HG03571 (cell line): ENCODE measurements around the gene CNKSR2.

Experiments
- ATAC-seq: cut with Tn5 transposase; IDR thresholded peaks from one replicate; pipeline ENCODE4 v1.9.1; 2021; ENCODE audit not compliant: unreplicated experiment

Gene CNKSR2

GRCh38 chrX:21590012-21590776 lies 216.0 kb downstream of the CNKSR2 start:
- ATAC-seq: no peak

- ATAC-seq: no peak
Measured at GRCh38 chrX:21606002-21606401, 231.8 kb downstream of the CNKSR2 start.

- ATAC-seq: no peak
Measured at GRCh38 chrX:21610168-21610567, 235.9 kb downstream of the CNKSR2 start.

GRCh38 chrX:21612154-21612553 lies 237.9 kb downstream of the CNKSR2 start:
- no peak for ATAC-seq

GRCh38 chrX:21616386-21616785 lies 242.2 kb downstream of the CNKSR2 start:
- no peak for ATAC-seq

- no peak for ATAC-seq
Measured at GRCh38 chrX:21620234-21620633, 246.0 kb downstream of the CNKSR2 start.

GRCh38 chrX:21623778-21624501 lies 249.7 kb downstream of the CNKSR2 start:
- no peak for ATAC-seq

GRCh38 chrX:21632027-21632426 lies 257.8 kb downstream of the CNKSR2 start:
- no peak for ATAC-seq

GRCh38 chrX:21638311-21638710 lies 264.1 kb downstream of the CNKSR2 start:
- ATAC-seq: no peak

GRCh38 chrX:21639775-21640174 lies 265.6 kb downstream of the CNKSR2 start:
- ATAC-seq: no peak

GRCh38 chrX:21645431-21645830 lies 271.2 kb downstream of the CNKSR2 start:
- ATAC-seq: no peak

GRCh38 chrX:21645886-21646285 lies 271.7 kb downstream of the CNKSR2 start:
- no peak for ATAC-seq

GRCh38 chrX:21655901-21656586 lies 281.8 kb downstream of the CNKSR2 start:
- no peak for ATAC-seq

- no peak for ATAC-seq
Measured at GRCh38 chrX:21656587-21657317, 282.5 kb downstream of the CNKSR2 start.

- no peak for ATAC-seq
Measured at GRCh38 chrX:21657318-21658151, 283.3 kb downstream of the CNKSR2 start.

GRCh38 chrX:21658152-21658737 lies 284.0 kb downstream of the CNKSR2 start, which contains the start of gene KLHL34:
Gene KLHL34 (minus strand): TSS chrX:21658330. CDS start chrX:21657788, 542 bp downstream.
- no peak for ATAC-seq

- ATAC-seq: no peak
Measured at GRCh38 chrX:21658746-21659145, 284.5 kb downstream of the CNKSR2 start.

- no peak for ATAC-seq
Measured at GRCh38 chrX:21659320-21659719, 285.1 kb downstream of the CNKSR2 start.

- no peak for ATAC-seq
Measured at GRCh38 chrX:21660156-21660555, 285.9 kb downstream of the CNKSR2 start.

- no peak for ATAC-seq
Measured at GRCh38 chrX:21661316-21661715, 287.1 kb downstream of the CNKSR2 start.
